ENCODE measurements around the gene ZNF689. TPM values are rescaled to one million over a fixed set of nuclear protein-coding genes. Genes with fewer than 3 reads are reported as not detected.

ZNF689 gene
- total and polyA plus RNA-seq, 2 of the 13 experiments (the other 11 are each of a cell fraction or from before 2014, with no cell fraction given) = 9.7 to 19.5 TPM

- TF ChIP-seq SIN3A (IDR thresholded peaks at IDR 0.05; ENCODE audit: borderline replicate concordance, low read depth, low read length) (peak; percentile 67; the same call in 1 of the 2 replicates), ZNF678 (CRISPR knock-in tag; IDR thresholded peaks at IDR 0.05) (no peak), STAT5B (CRISPR knock-in tag; IDR thresholded peaks at IDR 0.05) (no peak), ZNF646 (CRISPR knock-in tag; IDR thresholded peaks at IDR 0.05) (no peak), ZNF569 (CRISPR knock-in tag; IDR thresholded peaks at IDR 0.05; ENCODE audit: borderline replicate concordance) (no peak), UBTF (CRISPR knock-in tag; IDR thresholded peaks at IDR 0.05) (peak; percentile 14; the same call in 1 of the 2 replicates), DNMT3B (CRISPR knock-in tag; conservative IDR thresholded peaks at IDR 0.05) (no peak), XBP1 (CRISPR knock-in tag; IDR thresholded peaks at IDR 0.05) (no peak), ZNF710 (CRISPR knock-in tag; IDR thresholded peaks at IDR 0.05; ENCODE audit: borderline replicate concordance) (0 out of 2 replicates have a peak, but pooled peaks have one; percentile 43), PAF1 (CRISPR knock-in tag; IDR thresholded peaks at IDR 0.05) (no peak), HNRNPLL (IDR thresholded peaks at IDR 0.05; ENCODE audit: low read depth, low read length, poor library complexity, severe bottlenecking) (peak; percentile 91), ZNF251 (CRISPR knock-in tag; IDR thresholded peaks at IDR 0.05) (no peak), AKAP8 (CRISPR knock-in tag; IDR thresholded peaks at IDR 0.05) (no peak), ZSCAN21 (CRISPR knock-in tag; IDR thresholded peaks at IDR 0.05; ENCODE audit: borderline replicate concordance) (no peak), HNRNPK (IDR thresholded peaks at IDR 0.05; ENCODE audit: low read depth, low read length, poor library complexity, severe bottlenecking) (no peak), PPARG (CRISPR knock-in tag; conservative IDR thresholded peaks at IDR 0.05) (no peak)
- TF ChIP-seq, protein P1, sequence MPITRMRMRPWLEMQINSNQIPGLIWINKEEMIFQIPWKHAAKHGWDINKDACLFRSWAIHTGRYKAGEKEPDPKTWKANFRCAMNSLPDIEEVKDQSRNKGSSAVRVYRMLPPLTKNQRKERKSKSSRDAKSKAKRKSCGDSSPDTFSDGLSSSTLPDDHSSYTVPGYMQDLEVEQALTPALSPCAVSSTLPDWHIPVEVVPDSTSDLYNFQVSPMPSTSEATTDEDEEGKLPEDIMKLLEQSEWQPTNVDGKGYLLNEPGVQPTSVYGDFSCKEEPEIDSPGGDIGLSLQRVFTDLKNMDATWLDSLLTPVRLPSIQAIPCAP (CRISPR knock-in tag; IDR thresholded peaks at IDR 0.05; ENCODE audit: low read depth) = peak; percentile 99
Measured at GRCh38 chr16:30650369-30651123, 40.4 kb upstream of the ZNF689 start, which contains the start of gene PRR14 (continued).

Measured in HepG2 (cell line).